Measurements from ENCODE around the gene TM9SF3.

TM9SF3 gene

GRCh38 chr10:96570983-96571964 lies 15.5 kb downstream of the TM9SF3 start:
- DNase-seq (ENCODE audit: insufficient read length, low spot score) = no peak
- TF ChIP-seq CTCF (IDR thresholded peaks at IDR 0.05; ENCODE audit: insufficient read depth, missing control alignments) = no peak
- FAIRE-seq = no peak

- TF ChIP-seq CTCF (IDR thresholded peaks at IDR 0.05; ENCODE audit: insufficient read depth, missing control alignments) = no peak
- FAIRE-seq (no peak), DNase-seq (ENCODE audit: insufficient read length, low spot score) (no peak)
Observed at GRCh38 chr10:96570511-96570910, 16.3 kb downstream of the TM9SF3 start.

GRCh38 chr10:96568402-96568801 lies 18.4 kb downstream of the TM9SF3 start:
- DNase-seq (ENCODE audit: insufficient read length, low spot score) = no peak
- TF ChIP-seq CTCF (IDR thresholded peaks at IDR 0.05; ENCODE audit: insufficient read depth, missing control alignments) = no peak
- FAIRE-seq = no peak

GRCh38 chr10:96565774-96566173 lies 21.0 kb downstream of the TM9SF3 start:
- DNase-seq (ENCODE audit: insufficient read length, low spot score) = no peak
- FAIRE-seq = no peak
- TF ChIP-seq CTCF (IDR thresholded peaks at IDR 0.05; ENCODE audit: insufficient read depth, missing control alignments) = no peak

DNA sequence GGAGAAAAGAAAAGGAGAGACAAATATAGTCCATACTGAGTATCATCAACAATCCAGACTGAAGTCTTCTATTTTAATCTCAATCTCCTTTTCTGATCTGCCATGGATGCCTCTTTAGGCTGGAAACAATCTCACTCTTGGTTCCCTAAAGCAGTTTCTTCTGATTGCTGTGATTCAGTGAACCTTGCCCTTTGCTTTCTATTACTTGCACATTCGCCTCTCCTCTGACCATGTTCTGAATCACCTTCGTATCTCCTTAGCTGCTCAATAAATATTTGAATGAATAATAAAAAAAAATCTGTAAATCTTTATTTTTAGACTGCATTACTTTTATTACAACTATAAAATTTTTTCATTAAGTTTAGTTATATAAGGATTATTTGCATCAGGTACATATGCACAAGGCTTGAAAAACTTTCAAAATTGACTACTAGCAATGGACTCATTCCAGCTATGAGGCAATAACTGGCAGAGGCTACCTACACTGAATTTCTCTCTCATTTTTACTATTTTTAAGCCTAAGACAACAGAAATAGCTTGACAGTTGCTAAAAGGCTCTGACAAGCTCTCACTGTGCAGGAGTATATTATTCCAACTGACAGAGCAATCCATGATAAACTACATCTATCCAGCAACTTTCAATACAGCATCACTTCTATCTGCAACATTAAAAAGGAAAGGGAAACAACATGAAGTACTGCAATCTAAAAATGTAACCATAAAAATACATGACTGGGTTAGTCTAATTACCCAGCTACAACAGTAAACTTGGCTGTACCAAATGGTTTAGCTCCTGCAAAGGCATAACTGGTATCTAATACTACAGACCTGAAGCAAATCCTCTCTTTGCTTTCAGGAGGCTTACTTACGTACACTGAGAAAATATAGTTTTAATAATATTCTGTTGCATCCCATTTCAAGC lies 25.6 kb downstream of the TM9SF3 start:
- no peak for TF ChIP-seq CTCF (IDR thresholded peaks at IDR 0.05; ENCODE audit: insufficient read depth, missing control alignments)
- DNase-seq (ENCODE audit: insufficient read length, low spot score) (no peak), FAIRE-seq (no peak)

DNA sequence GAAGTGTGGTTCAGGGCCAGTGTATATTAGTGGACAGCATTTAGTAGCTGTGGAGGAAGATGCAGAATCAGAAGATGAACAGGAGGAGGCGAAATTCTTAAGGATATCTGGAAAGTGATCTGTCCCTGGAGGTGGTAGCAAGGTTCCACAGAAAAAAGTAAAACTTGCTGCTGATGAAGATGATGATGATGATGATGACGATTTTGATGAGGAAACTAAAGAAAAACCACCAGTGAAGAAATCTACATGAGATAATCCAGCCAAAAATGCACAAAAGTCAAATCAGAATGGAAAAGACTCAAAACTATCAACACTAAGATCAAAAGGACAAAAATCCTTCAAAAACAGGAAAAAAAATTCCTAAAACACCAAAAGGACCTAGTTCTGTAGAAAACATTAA lies 26.3 kb downstream of the TM9SF3 start:
- no peak for FAIRE-seq
- no peak for DNase-seq (ENCODE audit: insufficient read length, low spot score)
- TF ChIP-seq CTCF (IDR thresholded peaks at IDR 0.05; ENCODE audit: insufficient read depth, missing control alignments) = no peak
